ENCODE data around the gene SFRP4. TPM values are rescaled to one million over a fixed set of nuclear protein-coding genes. Genes with fewer than 3 reads are reported as not detected.

The SFRP4 gene
- total and polyA plus RNA-seq, 2 of the 8 experiments (the other 6 are each of a cell fraction or from before 2014, with no cell fraction given), result 0.03 TPM; not detected in 1

- H3K23me2 ChIP-seq (ENCODE audit: low read depth, low read length), result peaks cover 12% of the 10 kb centered on the region; the same call in 1 of the 2 replicates
- H2BK20ac ChIP-seq (ENCODE audit: low read length), result no peak overlapping the region
- no peak overlapping the region for H3K4ac ChIP-seq (replicated peaks; ENCODE audit: insufficient read length, low read depth, low read length)
- no peak overlapping the region for H4K5ac ChIP-seq (ENCODE audit: insufficient read length, low read depth, low read length)
- no peak overlapping the region for H3K18ac ChIP-seq (ENCODE audit: extremely low read depth, low read length)
- H4K8ac ChIP-seq (ENCODE audit: extremely low read depth, insufficient read depth, low read length), result peak overlapping the region; percentile 87
- H3K4me2 ChIP-seq (ENCODE audit: insufficient read depth in 1 of 2, low read depth in 2 of 2, low read length in 2 of 2), result peak overlapping the region; percentile 80 to 97
- no peak overlapping the region for H3K14ac ChIP-seq (ENCODE audit: insufficient read length)
- 0 out of 2 replicates have a peak overlapping the region, but pooled peaks have one; percentile 15 for H2BK5ac ChIP-seq (ENCODE audit: low read depth, low read length)
- H2AK5ac ChIP-seq (ENCODE audit: low read depth, low read length), result no peak overlapping the region
- H3K56ac ChIP-seq (replicated peaks; ENCODE audit: insufficient read length, low read depth, low read length), result no peak overlapping the region
- H3K79me2 ChIP-seq (ENCODE audit: control insufficient read depth in 1 of 2, insufficient read depth in 2 of 2, low read length in 2 of 2), result no peaks in the 10 kb centered on the region
- peak overlapping the region; percentile 84 for H2AFZ ChIP-seq (ENCODE audit: low read length)
- no peaks in the 10 kb centered on the region for H3K9me3 ChIP-seq (ENCODE audit: insufficient read depth in 2 of 2, low read depth in 1 of 2, low read length in 1 of 2)
- WGBS, 2 experiments (ENCODE audit: extremely low coverage in 1 of 2, insufficient coverage in 1 of 2, insufficient read length in 1 of 2, insufficient replicate concordance in 2 of 2, low coverage in 1 of 2, low lambda C conversion rate in 2 of 2, missing lambda C conversion rate in 1 of 2), result 26% methylated on average over 55 of the region's 57 CpGs; no CpG with 5 or more reads in 1 of the 2 experiments
- H4K91ac ChIP-seq (replicated peaks; ENCODE audit: insufficient read length, low read length), result no peak overlapping the region
- no peak overlapping the region for H3K23ac ChIP-seq (ENCODE audit: insufficient read length)
- no peak for FAIRE-seq
- peak overlapping the region; percentile 30 to 66 (median 56) for H3K4me3 ChIP-seq (ENCODE audit: extremely low read depth in 1 of 4, insufficient read depth in 2 of 4, low read depth in 3 of 4, low read length in 4 of 4)
- H2BK15ac ChIP-seq (ENCODE audit: low read length), result no peak overlapping the region
- H3K9ac ChIP-seq (replicated peaks in 1 of 4; ENCODE audit: extremely low read depth in 1 of 4, low read depth in 3 of 4, low read length in 3 of 4), result no peak overlapping the region
- ChIA-PET CTCF (ENCODE audit: partially characterized antibody) (interaction anchor here (0.6 to 4.4 kb wide), 32 partner anchors 8 to 453 kb away, joined by 3 to 52 read pairs (median 6); no protein-coding TSS in a partner anchor), POLR2A (ENCODE audit: partially characterized antibody) (interaction anchor here (1.3 kb wide), 1 partner anchor 152 kb away, joined by 3 read pairs; no protein-coding TSS in a partner anchor)
- H3K4me1 ChIP-seq (replicated peaks in 1 of 4; ENCODE audit: control insufficient read depth in 3 of 4, insufficient read depth in 4 of 4, low read length in 3 of 4), result peaks cover 0 to 10% (median 5%) of the 10 kb centered on the region in 4 experiments; a peak in 6 of 7 replicates
- no peak overlapping the region for H2BK120ac ChIP-seq (replicated peaks; ENCODE audit: low read depth, low read length)
- peaks cover 0 to 4% of the 10 kb centered on the region in 2 experiments for H4K20me1 ChIP-seq (replicated peaks in 1 of 2; ENCODE audit: control insufficient read depth in 1 of 2, insufficient read depth in 2 of 2, low read length in 2 of 2)
- no peaks in the 10 kb centered on the region for H3K36me3 ChIP-seq (ENCODE audit: control insufficient read depth in 2 of 4, insufficient read depth in 4 of 4, low read length in 3 of 4)
- no peak overlapping the region for H3K27ac ChIP-seq (ENCODE audit: low read depth, low read length)
- DNase-seq (ENCODE audit: low read depth in 1 of 2, low spot score in 2 of 2), result peak in 1 of 2 experiments; percentile 76
- peaks cover 8 to 44% (median 29%) of the 10 kb centered on the region in 4 experiments for H3K27me3 ChIP-seq (replicated peaks in 1 of 4; ENCODE audit: control insufficient read depth in 3 of 4, extremely low read depth in 1 of 4, insufficient read depth in 3 of 4, low read length in 3 of 4)
- peak overlapping the region; percentile 89; the same call in 1 of the 2 replicates for H2BK12ac ChIP-seq (ENCODE audit: low read depth, low read length)
- no peaks in the 10 kb centered on the region for H3K79me1 ChIP-seq (ENCODE audit: low read depth, low read length)
- TF ChIP-seq ASH2L (IDR thresholded peaks at IDR 0.05; ENCODE audit: low read length) (peak; percentile 50), YY1 (IDR thresholded peaks at IDR 0.05; ENCODE audit: low read depth, low read length) (no peak), MAX (IDR thresholded peaks at IDR 0.05) (peak; percentile 99), PHF8 (conservative IDR thresholded peaks at IDR 0.05; ENCODE audit: low read depth, low read length) (no peak), RNF2 (IDR thresholded peaks at IDR 0.05; ENCODE audit: borderline replicate concordance, low read depth, low read length, missing control alignments, poor library complexity, severe bottlenecking) (peak; percentile 65), CTCF (IDR thresholded peaks at IDR 0.05; ENCODE audit: control extremely low read depth in 1 of 3, insufficient read depth in 1 of 3, low read depth in 1 of 3, low read length in 3 of 3) (peak in 2 of 3 experiments; percentile 2 to 20; a peak in 1 of 4 replicates), EZH2 (IDR thresholded peaks at IDR 0.05; ENCODE audit: low read depth, low read length, severe bottlenecking) (peak; percentile 80), CTBP2 (IDR thresholded peaks at IDR 0.05; ENCODE audit: borderline replicate concordance, insufficient read depth, insufficient read length, low read length) (peak; percentile 59)
Observed at GRCh38 chr7:37916017-37916672, 472 bp downstream of the SFRP4 start.

Data from H1 (cell line).